HG03103 (cell line): ENCODE results near the gene CDK8.

Experiments
- ATAC-seq: cut with Tn5 transposase; IDR thresholded peaks from one replicate; pipeline ENCODE4 v1.9.1; 2021; ENCODE audit warnings: low read depth; ENCODE audit not compliant: unreplicated experiment

CDK8 gene

DNA sequence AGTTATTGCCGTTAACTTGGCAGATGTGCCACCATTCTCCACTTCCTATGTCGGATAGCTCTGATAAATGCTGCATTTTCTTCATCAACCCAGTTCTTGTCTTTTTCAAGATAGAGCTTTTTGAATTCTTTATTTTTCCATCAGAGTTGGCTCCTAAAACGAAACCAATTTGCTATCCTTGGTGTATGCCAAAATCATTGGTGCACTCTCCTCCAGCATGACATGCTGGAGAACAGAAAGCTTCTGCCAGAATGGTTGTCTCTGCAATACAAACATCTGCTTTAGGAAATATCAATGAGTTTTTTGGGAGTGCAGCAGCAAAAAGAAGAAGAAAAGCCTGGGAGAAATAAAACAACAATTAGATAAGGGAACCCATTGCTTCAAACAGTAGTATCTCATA lies 124.2 kb downstream of the CDK8 start:
- ATAC-seq, result no peak

DNA sequence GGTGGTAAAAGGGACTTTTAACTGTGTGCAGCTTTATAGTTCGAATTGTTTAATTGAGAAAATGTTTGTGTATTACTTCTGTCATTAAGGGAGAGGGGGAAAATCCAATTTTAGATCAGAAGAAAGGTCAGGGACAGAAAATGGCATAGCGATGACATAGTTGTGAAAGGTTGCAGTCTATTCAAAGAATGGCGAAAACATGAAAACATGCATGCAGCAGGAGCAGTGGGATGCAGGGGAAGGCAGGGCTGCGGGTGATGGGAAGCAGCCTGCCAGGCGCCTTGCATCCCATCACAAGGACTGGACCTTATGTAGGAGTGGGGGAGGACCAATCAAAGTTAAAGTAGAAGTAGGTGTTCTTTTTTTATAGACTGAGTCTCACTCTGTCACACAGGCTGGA lies 125.9 kb downstream of the CDK8 start:
- ATAC-seq, result no peak

GRCh38 chr13:26380930-26381329 lies 127.0 kb downstream of the CDK8 start:
- no peak for ATAC-seq

DNA sequence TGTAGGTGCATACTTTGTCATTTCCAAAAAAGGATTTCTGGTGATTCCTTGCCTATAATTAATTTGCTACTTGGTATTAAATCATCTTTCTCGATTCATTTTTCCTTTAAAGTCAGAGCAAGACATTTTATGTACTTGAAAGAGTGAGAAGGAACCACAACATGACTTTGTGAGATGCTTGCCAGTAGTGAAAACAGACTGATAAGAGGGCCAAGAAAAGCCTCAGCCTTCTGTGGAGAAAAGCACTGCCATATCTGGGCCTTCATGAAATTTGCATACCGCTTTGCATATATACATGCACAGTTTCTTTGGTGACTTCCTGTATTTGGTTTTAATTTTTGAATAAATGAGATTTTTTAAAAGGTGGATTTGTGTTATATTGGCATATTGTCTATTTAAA lies 128.4 kb downstream of the CDK8 start:
- ATAC-seq, result no peak

- ATAC-seq, result no peak
These were observed 128.9 kb downstream of the CDK8 start for GRCh38 chr13:26382835-26383234.

DNA sequence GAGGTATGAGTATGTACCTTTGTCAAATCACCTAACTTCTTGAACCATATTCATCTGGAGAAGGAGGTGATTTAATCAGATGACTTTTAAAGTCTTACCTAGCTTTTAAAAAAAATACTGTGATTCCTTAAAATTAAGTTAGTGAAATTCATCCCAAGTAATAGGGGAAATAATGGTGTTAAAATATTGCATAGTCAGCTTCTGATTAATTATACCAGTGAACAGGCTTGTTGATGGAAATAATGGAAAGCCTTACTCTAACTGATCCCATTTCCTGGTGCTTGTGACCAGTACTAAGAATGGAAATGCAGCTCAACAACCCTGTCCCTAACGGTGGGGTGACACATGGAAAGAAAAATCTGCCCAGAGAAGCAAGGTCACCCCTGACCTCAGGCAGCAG lies 130.7 kb downstream of the CDK8 start:
- ATAC-seq, result no peak

- ATAC-seq, result no peak
These were observed 132.1 kb downstream of the CDK8 start for GRCh38 chr13:26386026-26386425.

DNA sequence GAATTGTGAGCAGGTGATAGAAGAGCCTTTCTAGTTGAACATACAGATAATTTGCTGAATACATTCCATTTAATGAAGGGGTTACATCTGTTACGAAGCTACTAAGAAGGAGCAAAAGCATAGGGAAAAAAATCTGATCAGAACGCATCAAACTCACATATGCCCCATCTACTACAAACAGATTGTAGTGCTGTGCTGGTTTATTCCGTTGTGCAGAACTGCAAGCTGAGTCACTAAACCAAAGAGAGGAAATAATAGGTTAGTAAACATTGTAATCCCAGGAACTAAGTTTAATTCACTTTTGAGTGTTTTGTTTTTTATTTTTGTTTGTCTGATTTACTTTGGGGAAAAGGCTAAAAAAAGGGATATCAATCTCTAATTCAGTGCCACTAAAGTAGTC lies 136.3 kb downstream of the CDK8 start:
- no peak for ATAC-seq

DNA sequence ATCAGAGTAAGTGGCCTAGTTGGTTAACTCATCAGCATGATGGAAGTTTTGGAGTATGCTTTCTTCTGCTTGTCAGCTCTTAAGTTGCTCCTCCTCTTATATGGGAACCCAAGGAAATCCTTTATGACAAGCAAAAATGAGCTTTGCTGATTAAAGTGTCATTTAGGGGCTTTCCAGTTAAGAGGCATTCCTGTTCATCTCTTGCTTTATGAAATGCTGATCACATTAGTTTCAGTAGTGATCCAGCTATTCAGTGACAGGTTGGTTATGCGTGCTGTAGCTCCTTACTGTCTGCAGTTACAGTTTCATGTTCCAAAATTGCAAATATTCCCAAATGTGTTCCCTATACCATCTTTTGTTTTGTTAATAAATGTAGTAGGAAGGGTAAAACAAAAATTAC lies 146.6 kb downstream of the CDK8 start:
- no peak for ATAC-seq

- ATAC-seq, result no peak
These were observed 147.1 kb downstream of the CDK8 start for GRCh38 chr13:26401069-26401468.

GRCh38 chr13:26401578-26402021 lies 147.7 kb downstream of the CDK8 start:
- no peak for ATAC-seq

GRCh38 chr13:26406791-26407190 lies 152.9 kb downstream of the CDK8 start:
- ATAC-seq, result no peak

GRCh38 chr13:26411206-26411605 lies 157.3 kb downstream of the CDK8 start:
- ATAC-seq, result no peak

DNA sequence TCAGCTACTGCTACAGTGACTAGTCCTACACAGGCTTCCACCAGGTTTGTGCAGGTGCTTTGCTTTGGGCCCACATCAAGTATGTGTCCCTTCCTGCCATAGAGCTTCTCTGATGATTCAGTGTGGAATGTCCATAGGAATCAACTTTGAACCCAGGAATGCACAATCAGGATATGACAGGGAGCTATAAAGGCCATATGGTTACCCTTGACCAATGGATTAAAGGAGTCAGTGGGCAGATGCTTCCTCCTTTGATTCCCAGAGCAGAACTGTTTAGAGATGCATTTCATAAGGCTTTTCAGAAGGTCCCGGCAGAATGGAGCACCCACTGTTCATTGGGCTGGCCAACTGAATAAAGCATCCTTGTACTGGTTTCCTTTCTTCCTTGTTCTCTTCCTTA lies 158.3 kb downstream of the CDK8 start:
- no peak for ATAC-seq

- ATAC-seq, result no peak
These were observed 159.2 kb downstream of the CDK8 start for GRCh38 chr13:26412936-26413716.

GRCh38 chr13:26420282-26420960 lies 166.5 kb downstream of the CDK8 start:
- ATAC-seq, result no peak

- no peak for ATAC-seq
These were observed 168.1 kb downstream of the CDK8 start for GRCh38 chr13:26422036-26422435.

- ATAC-seq, result no peak
These were observed 169.7 kb downstream of the CDK8 start for GRCh38 chr13:26423629-26424028.

DNA sequence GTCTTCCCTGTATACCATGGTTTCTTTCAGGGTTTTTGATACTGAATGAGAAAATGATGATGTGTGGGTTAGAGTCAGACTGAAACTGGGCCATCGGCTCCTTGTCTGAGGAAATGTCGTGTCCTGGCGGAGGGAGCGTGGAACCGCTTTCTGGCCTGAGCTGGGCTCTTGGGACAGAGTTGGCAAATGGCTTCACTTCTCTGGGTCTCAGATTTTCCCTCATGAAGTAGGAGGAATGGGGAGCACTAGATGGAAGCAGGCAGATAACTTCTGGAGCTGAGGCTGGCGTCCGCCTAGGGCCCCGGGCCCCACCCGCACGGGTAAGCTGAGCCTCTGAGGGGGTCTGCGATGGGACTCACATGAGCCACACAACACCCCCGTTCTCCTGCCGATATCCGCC lies 170.3 kb downstream of the CDK8 start:
- no peak for ATAC-seq

GRCh38 chr13:26425443-26426358 lies 171.8 kb downstream of the CDK8 start:
- no peak for ATAC-seq

DNA sequence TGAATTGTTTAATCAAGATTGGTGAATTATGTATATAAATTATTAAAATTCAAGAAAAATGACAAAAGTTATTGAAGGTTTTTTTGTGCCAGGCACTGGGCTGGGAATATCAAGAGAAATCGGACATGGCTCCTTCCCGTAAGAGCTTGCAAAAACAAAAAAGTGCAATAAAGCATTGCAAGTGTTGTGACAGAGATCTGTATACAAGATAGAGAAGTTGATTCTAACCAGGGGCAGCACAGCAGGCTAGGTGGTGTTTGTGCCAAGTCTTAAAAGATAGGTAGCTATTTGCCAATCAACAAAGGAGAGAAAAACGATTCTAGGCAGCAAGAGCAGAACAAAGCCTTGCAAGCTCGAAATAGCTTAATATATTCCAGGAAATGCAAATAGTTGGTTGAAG lies 179.8 kb downstream of the CDK8 start:
- no peak for ATAC-seq
